GM21360 (cell line): Measurements from ENCODE around the gene TRAIP.

Experiments used
- ATAC-seq: cut with Tn5 transposase; IDR thresholded peaks from one replicate; pipeline ENCODE4 v1.9.1; 2021; ENCODE audit warnings: mild to moderate bottlenecking, moderate library complexity; ENCODE audit not compliant: unreplicated experiment

Gene TRAIP

DNA sequence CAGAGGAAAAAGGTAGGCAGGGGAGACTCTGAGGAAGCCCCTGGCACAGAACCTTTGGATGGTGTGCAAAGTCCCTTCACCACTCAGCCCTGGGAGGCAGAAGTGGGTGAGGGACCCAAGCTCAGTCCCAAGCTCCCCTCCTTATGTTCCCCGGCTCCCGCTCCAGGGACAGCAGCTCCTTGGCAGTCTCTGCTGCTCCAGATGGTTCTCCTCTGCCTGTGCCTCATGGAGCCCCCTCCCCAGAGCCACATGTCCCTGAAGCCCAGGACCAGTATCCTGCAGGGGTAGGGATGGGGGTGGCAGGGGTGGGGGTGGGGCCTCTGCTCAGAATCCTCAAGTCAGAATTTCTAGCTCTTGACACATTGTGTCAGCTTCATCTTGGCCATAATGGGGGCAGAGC, 21.4 kb upstream of the TRAIP start:
- ATAC-seq = no peak

DNA sequence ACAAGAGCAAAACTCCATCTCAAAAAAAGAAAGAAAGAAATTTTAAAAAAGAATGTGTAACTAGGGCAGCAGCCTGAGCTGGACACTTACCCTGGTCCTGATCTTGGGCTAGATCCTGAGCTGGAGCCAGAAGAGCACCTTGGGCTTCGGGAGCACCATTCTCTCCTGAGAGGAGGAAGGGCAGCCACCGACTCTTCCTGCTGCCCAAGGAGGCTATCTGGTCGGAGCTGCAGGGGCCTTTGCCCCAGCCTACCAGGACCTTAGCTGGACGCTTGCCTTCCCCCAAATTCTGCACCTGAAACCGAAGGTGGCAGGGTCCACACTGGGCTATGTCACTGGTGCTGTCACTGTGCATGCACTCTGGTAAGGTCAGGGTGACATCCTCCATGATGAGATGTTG, 20.2 kb upstream of the TRAIP start:
- no peak for ATAC-seq

DNA sequence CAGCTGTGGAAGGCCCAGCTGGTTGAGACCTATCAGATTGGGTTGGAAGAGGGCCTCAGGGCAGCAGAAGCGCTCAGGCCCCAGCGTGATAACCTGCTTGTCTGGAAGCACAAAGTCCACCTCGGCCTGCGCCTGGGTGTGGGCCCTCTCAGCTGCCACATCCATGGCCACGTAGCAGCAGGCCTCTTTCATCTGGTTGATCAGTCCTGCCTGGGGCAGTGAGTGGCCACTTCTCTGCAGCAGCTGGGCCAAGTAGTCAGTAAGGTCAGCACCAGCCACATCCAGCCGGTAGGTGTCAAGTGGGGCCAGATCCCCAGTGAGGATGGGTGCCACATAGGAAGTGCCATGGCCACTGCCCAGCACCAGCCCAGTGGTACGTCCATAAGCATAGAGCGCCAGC, 17.3 kb upstream of the TRAIP start:
- ATAC-seq = no peak

DNA sequence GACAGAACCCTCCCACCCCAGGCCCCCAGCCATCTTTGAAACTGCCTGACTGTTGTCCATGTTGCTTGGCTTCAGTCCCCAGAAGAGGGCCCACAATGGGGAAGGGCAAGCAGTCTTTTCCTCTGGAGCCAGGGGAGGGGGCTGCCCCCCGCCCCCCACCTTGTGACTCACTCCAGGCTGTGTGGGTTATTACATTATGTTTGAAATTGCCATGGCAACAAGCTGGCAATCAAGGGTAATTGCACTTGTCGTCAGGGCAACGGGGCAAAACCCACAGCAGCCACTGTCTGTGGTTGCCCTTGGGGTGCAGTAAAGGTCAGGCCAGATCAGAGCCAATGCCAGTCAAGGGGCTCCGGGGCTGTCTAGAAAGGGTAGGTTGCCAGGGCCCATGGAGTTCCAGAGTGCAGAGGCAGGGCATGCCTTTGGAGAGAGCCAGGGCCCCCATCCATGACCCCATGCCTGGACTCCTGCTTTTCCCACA, 16.5 kb upstream of the TRAIP start:
- no peak for ATAC-seq

DNA sequence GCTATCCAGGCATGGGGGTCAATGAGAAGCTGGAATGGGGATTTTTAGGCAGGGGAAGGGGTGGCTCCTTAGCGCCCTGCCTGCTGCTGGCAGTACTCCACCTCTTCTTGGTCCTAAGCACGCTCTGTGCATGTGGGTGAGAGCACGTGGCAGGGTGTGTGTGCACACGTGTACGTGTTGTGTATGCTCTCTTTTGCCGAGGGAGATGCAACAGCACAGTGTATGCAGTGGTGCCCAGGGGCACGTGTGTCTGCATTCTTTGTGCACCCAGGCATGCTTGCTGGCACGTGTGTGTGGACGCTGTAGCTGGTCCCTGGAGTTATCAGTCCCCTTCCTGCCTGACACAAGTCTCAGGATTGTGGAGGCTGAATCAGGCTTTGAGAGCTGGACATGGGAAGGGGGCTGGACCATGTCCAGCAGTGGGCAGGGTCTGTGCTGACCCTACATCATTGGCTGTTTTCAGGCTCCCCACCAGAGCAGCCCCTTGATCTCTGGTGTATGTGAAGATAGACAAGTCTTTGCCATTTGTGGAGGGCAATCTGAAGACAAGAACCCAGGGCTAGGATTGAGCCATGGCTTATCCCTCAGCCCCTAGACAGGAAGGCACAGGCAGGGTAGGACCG, 15.3 kb upstream of the TRAIP start:
- no peak for ATAC-seq

DNA sequence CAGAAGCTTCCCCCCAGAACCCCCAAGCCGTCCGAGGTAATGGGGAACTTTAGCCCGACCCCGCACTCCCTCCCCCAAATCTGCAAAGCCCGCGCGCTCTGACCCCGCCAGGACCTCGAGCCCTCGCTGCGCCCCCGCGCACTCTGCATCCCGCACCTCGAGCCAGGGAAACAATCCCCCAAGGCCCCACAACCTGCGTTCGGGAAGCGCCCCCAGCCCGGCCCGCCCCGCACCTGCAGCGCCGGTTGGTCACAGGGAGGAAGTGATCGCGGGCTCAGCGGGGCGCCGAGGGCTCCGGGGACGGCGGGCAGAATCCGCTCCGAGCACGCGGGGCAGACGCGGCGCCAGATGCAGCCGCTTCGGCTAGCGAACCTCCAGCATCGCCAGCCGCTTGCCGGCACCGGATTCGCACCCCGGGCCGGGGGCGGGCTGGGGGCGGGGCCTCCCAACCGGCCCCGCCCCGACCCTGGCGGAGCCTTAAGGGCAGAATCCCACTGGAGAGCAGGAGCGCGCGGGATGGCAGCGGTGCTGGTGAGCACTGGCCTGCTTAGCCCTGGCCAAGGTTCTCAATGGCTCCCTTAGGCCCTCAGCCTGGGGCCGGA, 13.3 kb upstream of the TRAIP start, which contains the start of gene CAMKV:
Gene CAMKV, minus strand, starts transcription at position 382 of the 602 bp plus-strand sequence. CDS start 7,518 bp downstream, outside the sequence.
- ATAC-seq = no peak

DNA sequence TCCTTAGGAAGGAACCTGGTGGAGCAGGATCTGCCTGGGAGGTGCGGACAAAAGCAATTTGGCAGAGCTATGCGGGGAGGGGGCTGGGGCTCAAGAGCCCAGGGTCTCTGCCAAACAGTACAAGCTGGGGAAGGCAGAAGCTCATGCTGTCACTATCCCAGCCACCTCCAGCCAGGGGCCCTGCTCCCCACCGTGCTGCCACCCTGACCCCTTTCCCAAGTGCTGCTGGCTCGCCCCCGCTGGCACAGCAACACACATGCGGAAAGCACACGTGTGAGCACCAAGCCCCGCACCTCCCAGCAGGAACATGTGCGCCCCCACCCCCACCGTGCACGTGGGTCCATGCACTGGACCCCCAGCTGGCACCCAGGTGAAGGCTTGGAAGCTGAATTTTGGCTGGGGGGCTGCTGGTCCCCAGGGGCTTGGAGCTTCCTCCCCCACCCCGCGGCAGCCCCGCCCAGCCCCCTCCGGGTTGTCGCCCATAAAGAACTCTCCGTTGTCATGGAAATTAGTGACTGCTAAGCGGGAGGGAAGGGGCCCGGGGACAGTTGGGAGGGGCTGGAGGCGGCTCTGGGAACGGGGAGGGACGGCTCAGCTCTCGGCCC, 12.6 kb upstream of the TRAIP start:
- no peak for ATAC-seq

DNA sequence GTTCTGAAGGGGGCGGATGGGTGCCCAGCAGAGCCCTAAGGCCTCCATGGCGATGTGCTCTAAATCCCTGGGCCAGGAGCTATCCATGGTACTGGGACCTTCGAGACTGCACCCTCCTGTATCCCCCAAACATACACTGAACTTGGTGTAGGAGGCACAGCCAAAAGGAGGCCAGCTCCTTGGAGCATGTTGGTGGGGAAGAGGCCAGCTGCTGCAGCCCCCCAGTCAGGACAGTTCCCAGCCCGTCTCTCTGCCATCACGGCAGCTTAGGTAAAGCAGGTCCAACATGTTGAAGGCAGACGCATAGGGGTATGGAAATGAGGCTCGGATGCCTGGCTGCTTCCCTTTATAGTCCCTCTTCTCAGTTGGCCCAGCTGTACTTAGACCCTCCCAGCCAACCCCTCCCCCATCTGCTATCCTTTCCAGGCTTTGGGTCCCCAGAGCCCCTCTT, 11.5 kb upstream of the TRAIP start:
- no peak for ATAC-seq

DNA sequence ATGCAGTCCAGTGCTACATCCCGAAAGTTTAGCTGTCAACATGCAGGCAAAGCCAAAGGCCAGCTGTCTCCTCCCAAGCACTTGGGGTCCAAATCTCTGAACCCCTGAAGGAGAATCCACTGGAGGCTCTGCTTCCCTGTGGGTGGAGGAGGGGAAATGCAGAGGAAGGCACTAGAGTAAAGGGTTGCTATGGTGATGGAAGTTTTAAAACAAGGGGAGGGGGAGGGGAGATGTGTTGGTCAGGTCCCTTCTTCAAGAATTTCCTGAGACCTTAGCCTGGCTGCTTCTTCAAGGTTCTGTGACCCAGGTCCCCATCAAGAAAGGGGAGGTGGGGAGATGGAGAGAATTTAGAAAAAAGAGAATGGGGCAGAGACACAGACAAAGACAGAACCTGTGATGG, 11.0 kb upstream of the TRAIP start:
- no peak for ATAC-seq

DNA sequence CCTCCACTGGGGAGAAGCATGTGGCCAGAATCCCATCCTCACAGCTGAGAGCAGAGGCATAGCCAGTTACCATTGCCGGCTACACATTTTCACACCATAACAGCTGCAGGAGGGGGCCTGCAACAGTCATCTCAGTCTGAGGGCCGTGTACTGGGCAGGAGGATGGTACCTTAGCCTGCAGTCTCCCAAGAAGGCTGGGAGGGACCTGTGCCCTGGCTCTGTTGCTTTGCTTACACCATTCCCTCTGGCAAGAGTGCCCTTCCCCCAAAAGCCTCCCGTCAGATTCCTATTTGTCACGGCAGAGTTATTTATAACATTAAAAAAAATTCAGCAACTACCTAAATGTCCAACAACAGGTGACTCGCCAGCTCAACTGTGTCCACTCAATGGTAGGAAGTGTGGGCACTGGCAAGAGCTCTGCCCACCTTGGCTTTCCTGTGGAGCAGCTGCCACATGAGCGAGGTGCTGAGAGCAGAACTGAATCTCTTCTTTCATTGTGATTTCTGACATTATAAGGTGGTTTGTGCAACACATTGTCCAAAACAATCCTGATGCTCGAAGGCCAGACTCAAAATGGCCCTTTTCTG, 8.9 kb upstream of the TRAIP start:
- ATAC-seq = no peak

DNA sequence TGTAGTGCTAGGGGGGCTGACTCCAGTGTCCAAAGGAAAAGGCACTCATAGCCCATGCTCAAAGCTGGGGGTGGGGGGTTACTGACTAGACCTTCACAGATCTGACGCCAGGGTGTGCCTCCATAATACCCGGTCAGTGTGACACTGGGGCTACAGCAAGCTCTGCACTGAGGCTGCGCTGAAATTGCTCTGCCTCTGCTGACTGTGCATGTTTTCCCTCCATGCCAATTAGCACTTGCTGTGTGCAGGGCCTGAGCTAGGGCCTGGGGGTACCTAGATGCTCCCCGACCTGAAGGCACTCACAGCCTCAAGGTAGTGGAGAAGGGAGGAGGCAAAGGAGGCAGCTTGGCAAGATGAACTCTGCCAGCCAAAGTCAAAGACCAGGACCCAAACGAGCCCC, 8.1 kb upstream of the TRAIP start:
- no peak for ATAC-seq

DNA sequence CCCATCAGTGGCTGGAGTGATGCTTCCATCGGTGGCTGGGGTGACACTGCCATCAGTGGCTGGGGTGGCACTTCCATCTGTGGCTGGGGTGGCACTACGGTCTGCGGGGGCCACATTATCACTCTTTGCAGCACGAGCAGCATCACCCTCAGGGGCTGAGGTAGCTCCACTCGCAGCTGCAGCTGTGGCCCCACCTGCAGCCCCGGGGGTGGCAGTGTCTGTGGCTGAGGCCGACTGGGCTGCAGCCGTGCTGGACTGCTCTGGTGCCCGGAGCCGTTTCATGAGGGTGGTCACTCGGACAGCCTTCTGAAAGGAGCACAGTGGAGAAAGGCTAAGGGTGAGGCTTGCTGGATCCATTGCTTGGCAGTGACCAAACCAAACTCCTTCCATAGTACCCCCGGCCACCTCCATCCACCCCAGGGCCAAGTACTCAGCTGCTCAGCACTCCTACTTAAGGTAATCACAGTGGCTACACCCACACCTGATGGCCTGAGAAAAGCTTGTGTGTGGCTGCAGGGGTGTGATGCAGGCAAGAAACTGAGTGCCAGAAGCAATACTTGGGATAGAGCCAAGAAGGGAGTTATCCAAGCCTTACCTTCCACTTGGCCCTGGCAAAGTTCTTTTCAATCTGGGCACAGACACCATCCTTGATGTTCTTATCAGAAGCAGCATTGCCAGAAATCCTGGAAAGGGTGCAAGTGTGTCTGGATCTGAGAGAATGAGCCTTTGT, 3.4 kb upstream of the TRAIP start:
- ATAC-seq = no peak

DNA sequence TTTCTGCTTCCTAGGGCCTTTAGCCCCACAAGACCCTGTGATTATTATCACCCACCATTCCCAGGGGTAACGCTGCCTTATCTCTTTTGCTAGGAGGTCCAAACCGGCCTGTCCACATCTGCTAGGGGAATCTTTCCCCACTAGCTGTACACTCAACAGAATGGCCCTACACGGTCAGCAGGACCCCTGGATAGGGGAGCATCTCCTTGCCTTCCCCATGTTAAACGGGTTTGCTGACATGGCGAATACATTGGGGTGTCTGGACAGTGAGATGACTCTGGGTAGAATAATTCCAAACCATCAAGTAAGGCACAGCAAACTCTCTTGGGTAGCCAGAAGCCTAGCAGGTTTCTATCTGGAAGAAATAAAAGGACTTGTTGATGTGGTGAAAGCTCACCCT, 702 bp downstream of the TRAIP start:
- ATAC-seq = no peak

DNA sequence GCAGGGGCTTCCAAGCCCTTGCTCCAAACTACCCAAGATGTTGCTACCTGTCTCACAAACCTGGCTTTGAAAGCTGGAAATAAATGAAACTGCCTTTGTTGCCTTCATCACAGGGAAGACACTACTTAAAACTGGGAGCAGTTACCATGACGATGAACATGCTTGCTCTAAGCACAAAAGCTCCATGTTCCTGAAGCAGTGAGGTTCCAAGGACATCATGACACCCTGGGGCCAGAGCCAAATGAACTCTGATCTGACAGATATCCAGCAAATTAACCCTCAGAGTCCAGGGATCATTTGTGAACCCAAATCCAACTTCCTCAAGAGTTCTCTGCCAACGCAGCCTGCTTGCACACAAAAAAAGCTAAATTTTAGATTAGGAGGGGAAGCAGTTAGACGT, 10.7 kb downstream of the TRAIP start:
- ATAC-seq = no peak

DNA sequence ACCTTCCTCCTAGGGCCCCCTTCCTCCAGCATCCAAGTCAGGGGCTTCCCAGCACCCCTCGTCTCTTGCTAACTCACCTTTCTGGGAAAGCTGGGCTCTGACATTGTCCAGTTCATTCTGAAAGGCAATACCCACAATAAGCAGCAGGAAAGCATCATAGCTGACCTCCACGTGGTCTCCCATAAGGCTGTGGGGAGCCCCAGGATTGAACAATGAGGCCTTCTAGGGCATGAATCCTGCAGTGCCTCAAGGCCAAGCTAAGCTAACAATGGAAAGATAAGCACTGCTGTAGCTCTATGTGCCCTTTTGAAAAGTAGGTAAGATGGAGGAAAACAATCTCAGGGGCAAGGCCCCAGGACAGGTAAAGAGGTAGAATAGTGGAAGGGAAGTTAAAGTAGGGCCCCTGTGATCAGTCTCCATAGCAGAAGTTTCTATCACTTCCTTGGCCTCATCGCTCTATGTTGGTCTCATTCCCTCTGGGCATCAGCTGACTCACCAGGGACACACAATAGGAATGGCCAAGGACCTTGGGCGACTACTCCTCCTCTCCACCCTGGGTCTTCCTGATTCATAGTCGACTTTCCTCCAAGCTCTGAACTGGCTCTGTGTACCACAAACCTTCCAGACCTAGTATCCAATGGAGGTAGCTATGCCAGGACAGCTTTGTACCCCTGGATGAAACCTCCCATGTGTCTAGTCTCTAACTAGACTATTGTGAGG, 11.7 kb downstream of the TRAIP start:
- ATAC-seq = no peak

DNA sequence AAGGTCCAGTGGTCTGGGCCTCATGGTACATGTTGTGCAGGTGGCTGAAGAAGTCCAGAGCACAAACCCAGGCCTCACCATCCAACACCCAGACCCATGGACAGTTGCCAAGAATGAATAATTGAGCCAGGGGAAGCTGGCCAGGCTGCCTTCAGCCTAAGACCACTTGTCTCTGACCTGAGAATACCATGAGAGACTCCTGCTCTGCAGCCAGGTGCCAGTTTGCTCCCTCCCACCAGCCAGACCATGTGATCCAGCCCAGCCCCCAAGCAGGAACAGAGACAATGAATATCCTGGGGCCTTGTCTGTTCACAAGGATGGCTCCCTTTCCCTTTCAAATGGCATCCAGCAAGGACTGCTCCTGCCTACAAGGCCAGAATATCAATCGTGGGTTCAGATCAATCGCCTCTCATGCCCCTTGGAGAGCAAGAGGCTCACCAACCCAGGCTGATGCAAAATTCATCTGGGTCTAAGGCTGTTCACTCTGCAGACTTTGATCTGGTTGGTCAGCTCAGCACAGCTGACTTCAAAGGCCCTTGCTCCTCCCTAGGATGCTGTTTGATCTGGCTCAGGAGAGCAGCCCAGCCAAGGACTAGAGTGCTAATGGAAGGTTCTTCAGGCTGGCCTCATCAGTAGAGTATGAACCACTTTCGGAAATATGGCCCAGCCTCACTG, 13.4 kb downstream of the TRAIP start:
- no peak for ATAC-seq

DNA sequence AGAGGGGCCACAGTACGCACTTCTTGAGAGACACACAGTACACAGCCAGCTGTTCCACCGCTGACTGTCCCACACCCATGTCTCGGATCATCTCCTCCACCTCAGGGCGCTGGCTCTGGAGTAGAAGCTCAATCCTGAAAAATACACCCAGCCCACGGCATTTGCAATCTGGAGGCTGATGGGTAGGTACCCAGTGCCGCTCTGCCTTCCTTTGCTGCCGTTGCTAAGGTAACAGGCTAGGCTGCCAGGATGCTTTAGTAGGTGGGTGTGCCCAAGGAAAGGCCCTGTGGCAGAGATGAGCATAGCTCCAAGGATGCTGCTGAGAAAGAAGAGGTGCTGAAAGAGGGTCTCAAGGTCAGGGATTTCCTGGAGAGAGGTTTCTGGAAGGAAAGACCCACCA, 14.6 kb downstream of the TRAIP start:
- ATAC-seq = no peak

DNA sequence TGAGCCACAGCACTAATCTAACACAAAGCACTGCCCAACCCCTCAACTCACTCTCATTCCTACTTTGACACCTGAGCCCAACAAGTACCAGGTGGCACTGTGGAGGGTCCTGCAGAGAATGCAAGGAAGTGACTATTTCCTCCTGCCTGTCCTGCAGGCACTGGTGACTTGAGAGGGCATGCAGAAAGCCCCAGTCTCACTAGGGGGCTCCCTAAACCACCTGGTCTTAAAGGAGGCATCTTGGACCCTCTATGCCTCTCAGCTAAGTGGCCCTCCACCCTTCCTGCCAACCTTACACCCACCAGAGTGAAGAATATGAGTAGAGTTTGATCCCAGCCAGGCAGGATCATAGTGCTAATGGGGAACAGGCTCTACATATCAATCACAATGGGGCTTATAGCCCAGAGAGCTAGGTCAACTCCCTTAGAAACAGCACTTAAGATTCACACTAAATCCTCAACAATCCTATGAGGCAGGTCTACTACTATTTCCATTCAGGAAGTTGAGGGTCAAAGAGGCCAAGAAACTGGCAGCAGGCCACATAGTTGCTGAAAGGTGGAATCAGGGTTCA, 15.2 kb downstream of the TRAIP start:
- no peak for ATAC-seq

DNA sequence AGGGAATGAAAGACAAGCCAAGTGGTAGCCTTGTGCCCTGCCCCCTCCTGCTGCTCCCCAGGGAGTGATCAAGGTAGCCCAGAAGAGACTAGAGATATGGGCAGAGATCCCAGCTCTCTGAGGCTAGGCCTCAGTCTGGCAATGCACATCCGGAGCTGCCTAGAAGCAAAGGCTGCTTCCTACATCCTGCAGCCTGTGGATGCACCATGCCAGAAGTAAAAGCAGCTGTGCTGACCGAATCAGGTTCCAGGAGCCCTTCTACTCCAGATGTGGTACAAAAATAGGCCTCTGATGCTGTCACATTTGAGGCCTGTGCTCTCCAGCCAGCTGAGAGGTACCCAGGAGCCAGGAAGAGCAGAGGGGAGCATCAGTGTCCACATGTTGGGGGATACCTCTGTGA, 16.0 kb downstream of the TRAIP start:
- no peak for ATAC-seq
